ENCODE measurements around the gene ACSBG1. TPM values are rescaled to one million over a fixed set of nuclear protein-coding genes. Genes with fewer than 3 reads are reported as not detected.

The ACSBG1 gene
- total and polyA plus RNA-seq, 2 experiments from 2014 or later, result 0.04 TPM; not detected in 1

- Histone ChIP-seq H3F3A (ENCODE audit: insufficient read depth) (no peaks in the 10 kb centered on the region), H3K4me2 (ENCODE audit: unreplicated experiment) (no peak overlapping the region), H3K27me3 (replicated peaks; ENCODE audit: insufficient read depth) (no peaks in the 10 kb centered on the region), H3K9ac (no peak overlapping the region), H3K27ac (no peak overlapping the region), H3K79me2 (ENCODE audit: insufficient read depth) (no peaks in the 10 kb centered on the region), H4K20me1 (ENCODE audit: insufficient read depth) (no peaks in the 10 kb centered on the region), H3K4me3 (no peak overlapping the region), H3K9me3 (ENCODE audit: low read depth) (no peaks in the 10 kb centered on the region), H3K9me2 (ENCODE audit: insufficient read depth) (no peaks in the 10 kb centered on the region), H2AFZ (no peak overlapping the region), H3K36me3 (ENCODE audit: low read depth) (peaks cover 23% of the 10 kb centered on the region), H3K4me1 (ENCODE audit: insufficient read depth) (no peaks in the 10 kb centered on the region)
- no peak for DNase-seq
- TF ChIP-seq EZH2 (IDR thresholded peaks at IDR 0.05; ENCODE audit: insufficient read depth, poor library complexity, severe bottlenecking) (no peak), EZH2phosphoT487 (IDR thresholded peaks at IDR 0.05; ENCODE audit: insufficient read depth, low read depth) (no peak)
- in situ Hi-C loops (cut with MboI), result no loop called here
- 92% methylated on average over 17 of the region's 17 CpGs for WGBS, 2 experiments (ENCODE audit: low coverage in 1 of 2, low lambda C conversion rate in 2 of 2, missing lambda C conversion rate in 2 of 2)
Measured at GRCh38 chr15:78170848-78171773, 63.3 kb downstream of the ACSBG1 start.

GRCh38 chr15:78168608-78169007 lies 65.8 kb downstream of the ACSBG1 start:
- H4K20me1 ChIP-seq (ENCODE audit: insufficient read depth), result no peaks in the 10 kb centered on the region
- H2AFZ ChIP-seq, result no peak overlapping the region
- no peaks in the 10 kb centered on the region for H3K27me3 ChIP-seq (replicated peaks; ENCODE audit: insufficient read depth)
- no peak for DNase-seq
- peaks cover 33% of the 10 kb centered on the region for H3K36me3 ChIP-seq (ENCODE audit: low read depth)
- no peak overlapping the region for H3K9ac ChIP-seq
- in situ Hi-C loops (cut with MboI), result no loop called here
- no peak overlapping the region for H3K4me2 ChIP-seq (ENCODE audit: unreplicated experiment)
- 98 to 100% methylated on average over 5 of the region's 5 CpGs for WGBS, 2 experiments (ENCODE audit: low coverage in 1 of 2, low lambda C conversion rate in 2 of 2, missing lambda C conversion rate in 2 of 2)
- no peaks in the 10 kb centered on the region for H3F3A ChIP-seq (ENCODE audit: insufficient read depth)
- no peaks in the 10 kb centered on the region for H3K9me3 ChIP-seq (ENCODE audit: low read depth)
- no peak overlapping the region for H3K27ac ChIP-seq
- TF ChIP-seq EZH2phosphoT487 (IDR thresholded peaks at IDR 0.05; ENCODE audit: insufficient read depth, low read depth) (no peak), EZH2 (IDR thresholded peaks at IDR 0.05; ENCODE audit: insufficient read depth, poor library complexity, severe bottlenecking) (no peak)
- no peaks in the 10 kb centered on the region for H3K9me2 ChIP-seq (ENCODE audit: insufficient read depth)
- no peaks in the 10 kb centered on the region for H3K4me1 ChIP-seq (ENCODE audit: insufficient read depth)
- H3K79me2 ChIP-seq (ENCODE audit: insufficient read depth), result no peaks in the 10 kb centered on the region
- no peak overlapping the region for H3K4me3 ChIP-seq

GRCh38 chr15:78167227-78167888 lies 67.0 kb downstream of the ACSBG1 start:
- Histone ChIP-seq H3K27ac (no peak overlapping the region), H3K36me3 (ENCODE audit: low read depth) (peaks cover 42% of the 10 kb centered on the region)
- in situ Hi-C loops (cut with MboI), result no loop called here

GRCh38 chr15:78164010-78164409 lies 70.4 kb downstream of the ACSBG1 start:
- Histone ChIP-seq H3K79me2 (ENCODE audit: insufficient read depth) (no peaks in the 10 kb centered on the region), H3K4me2 (ENCODE audit: unreplicated experiment) (no peak overlapping the region), H4K20me1 (ENCODE audit: insufficient read depth) (no peaks in the 10 kb centered on the region), H3K4me1 (ENCODE audit: insufficient read depth) (no peaks in the 10 kb centered on the region), H3K4me3 (no peak overlapping the region), H3K9me3 (ENCODE audit: low read depth) (no peaks in the 10 kb centered on the region), H3K27ac (no peak overlapping the region), H3K9me2 (ENCODE audit: insufficient read depth) (no peaks in the 10 kb centered on the region), H3K27me3 (replicated peaks; ENCODE audit: insufficient read depth) (no peaks in the 10 kb centered on the region), H3K9ac (no peak overlapping the region), H2AFZ (no peak overlapping the region), H3F3A (ENCODE audit: insufficient read depth) (no peaks in the 10 kb centered on the region), H3K36me3 (ENCODE audit: low read depth) (peaks cover 33% of the 10 kb centered on the region)
- 91 to 100% methylated on average over 2 of the region's 2 CpGs for WGBS, 2 experiments (ENCODE audit: low coverage in 1 of 2, low lambda C conversion rate in 2 of 2, missing lambda C conversion rate in 2 of 2)
- in situ Hi-C loops (cut with MboI), result no loop called here
- TF ChIP-seq EZH2 (IDR thresholded peaks at IDR 0.05; ENCODE audit: insufficient read depth, poor library complexity, severe bottlenecking) (no peak), EZH2phosphoT487 (IDR thresholded peaks at IDR 0.05; ENCODE audit: insufficient read depth, low read depth) (no peak)
- DNase-seq, result no peak

More at GRCh38 chr15:78167227-78167888, 67.0 kb downstream of the ACSBG1 start:
- H3K4me1 ChIP-seq (ENCODE audit: insufficient read depth), result no peaks in the 10 kb centered on the region
- DNase-seq, result no peak
- H2AFZ ChIP-seq, result no peak overlapping the region
- H3K4me3 ChIP-seq, result no peak overlapping the region
- H3K4me2 ChIP-seq (ENCODE audit: unreplicated experiment), result no peak overlapping the region
- H3K79me2 ChIP-seq (ENCODE audit: insufficient read depth), result no peaks in the 10 kb centered on the region
- WGBS, 2 experiments (ENCODE audit: low coverage in 1 of 2, low lambda C conversion rate in 2 of 2, missing lambda C conversion rate in 2 of 2), result 98 to 99% methylated on average over 10 of the region's 10 CpGs
- H3K9ac ChIP-seq, result no peak overlapping the region
- no peaks in the 10 kb centered on the region for H4K20me1 ChIP-seq (ENCODE audit: insufficient read depth)
- TF ChIP-seq EZH2 (IDR thresholded peaks at IDR 0.05; ENCODE audit: insufficient read depth, poor library complexity, severe bottlenecking) (no peak), EZH2phosphoT487 (IDR thresholded peaks at IDR 0.05; ENCODE audit: insufficient read depth, low read depth) (no peak)
- no peaks in the 10 kb centered on the region for H3K9me2 ChIP-seq (ENCODE audit: insufficient read depth)
- no peaks in the 10 kb centered on the region for H3K27me3 ChIP-seq (replicated peaks; ENCODE audit: insufficient read depth)
- H3K9me3 ChIP-seq (ENCODE audit: low read depth), result no peaks in the 10 kb centered on the region
- H3F3A ChIP-seq (ENCODE audit: insufficient read depth), result no peaks in the 10 kb centered on the region

All from GM23248 (cell line).